Measurements from ENCODE around the gene WSB1.

GRCh38 chr17:27323538-27324215, 29.8 kb downstream of the WSB1 start:
- TF ChIP-seq CTCF (IDR thresholded peaks at IDR 0.05) = no peak
- no peak for TF ChIP-seq NPAS2 (CRISPR knock-in tag; IDR thresholded peaks at IDR 0.05; ENCODE audit: borderline replicate concordance)
- TF ChIP-seq CEBPB (IDR thresholded peaks at IDR 0.05) = no peak
- no peak for TF ChIP-seq E2F6 (IDR thresholded peaks at IDR 0.05; ENCODE audit: borderline replicate concordance, low read depth)
- TF ChIP-seq POLR2AphosphoS2 (conservative IDR thresholded peaks at IDR 0.05; ENCODE audit: low read length) = no peak
- TF ChIP-seq RNF2 (IDR thresholded peaks at IDR 0.05; ENCODE audit: borderline replicate concordance, low read depth) = no peak
- TF ChIP-seq RARB (CRISPR knock-in tag; IDR thresholded peaks at IDR 0.05) = no peak
- no peak for TF ChIP-seq EP300 (IDR thresholded peaks at IDR 0.05)
